K562 (cell line): ENCODE results near the gene GNB2. TPM values are rescaled to one million over a fixed set of nuclear protein-coding genes. Genes with fewer than 3 reads are reported as not detected.

ENCODE experiments used
- CREM ChIP-seq: IDR thresholded peaks from 2 replicates; pipeline ENCODE4 v1.6.1; 2014; ENCODE audit warnings: antibody characterized with exemption, low read depth
- GABPB1 ChIP-seq: sonication (generic); formaldehyde crosslinking; IDR thresholded peaks from 2 replicates; pipeline ENCODE4 v1.8.0; 2022; ENCODE audit warnings: mild to moderate bottlenecking, missing genetic modification reagents
- HNRNPLL ChIP-seq: fragments of 200-400 bp; formaldehyde crosslinking; IDR thresholded peaks from 2 replicates; pipeline ENCODE4 v1.6.1; 2017; ENCODE audit warnings: low read length, low read depth, mild to moderate bottlenecking; ENCODE audit not compliant: poor library complexity, severe bottlenecking
- ZNF41 ChIP-seq: fragments of 250-450 bp; sonication (Bioruptor Pico); conservative IDR thresholded peaks from 2 replicates; pipeline ENCODE4 v1.4.0; 2020; ENCODE audit warnings: mild to moderate bottlenecking
- ZNF431 ChIP-seq: sonication (generic); formaldehyde crosslinking; IDR thresholded peaks from 2 replicates; pipeline ENCODE4 v1.8.0; 2022; ENCODE audit warnings: mild to moderate bottlenecking, missing genetic modification reagents
- polyA plus RNA-seq, 8 experiments: library from polyadenylated mRNA; depleted of rRNA in 4 of 8; stranded (reverse) in 5 of 8; unstranded in 3 of 8; fragments of >200 nt; fragmentation: Nextera tagmentation in 2 of 8; fragmentation: Illumina TruSeq in 1 of 8; extraction: Ambion mirVana in 2 of 8; extraction: Trizol in 1 of 8; gene quantifications; 2 replicates each; pipeline versions ENCODE4 v1.2.1 to v1.2.3, GENCODE V29; 2011 to 2014; ENCODE audit warnings: inconsistent platforms in 1 of 8, missing spikeins in 1 of 8
- total RNA-seq, 7 experiments: library from RNA; depleted of rRNA in 6 of 7; stranded (reverse); fragments of >200 nt in 6 of 7; fragmentation: Illumina TruSeq in 2 of 7; extraction: Trizol in 2 of 7; gene quantifications; 2 replicates each; pipeline versions ENCODE4 v1.2.1 to v1.2.3, GENCODE V29; 2011 to 2021; ENCODE audit warnings: low replicate concordance in 1 of 7
- TF ChIP-seq, protein P1 (sequence below), 2 experiments: IDR thresholded peaks; 2 replicates each; pipeline ENCODE4 v1.6.1; 2012; ENCODE audit warnings: improper control_type of control experiment in 2 of 2, low read depth in 2 of 2, low read length in 2 of 2, borderline replicate concordance in 1 of 2
- TF ChIP-seq, protein P2 (sequence below): fragments of 450-650 bp; IDR thresholded peaks from 2 replicates; pipeline ENCODE4 v1.6.1; 2016; ENCODE audit warnings: mild to moderate bottlenecking
- TF ChIP-seq, protein P3 (sequence below): fragments of 200-600 bp; sonication (generic); IDR thresholded peaks from one replicate; pipeline ENCODE4 v1.6.1; 2012; ENCODE audit warnings: mild to moderate bottlenecking, low read depth, low read length, inconsistent platforms
- TF ChIP-seq, protein P4 (sequence below): sonication (generic); formaldehyde crosslinking; IDR thresholded peaks from 2 replicates; pipeline ENCODE4 v1.8.0; 2022; ENCODE audit warnings: missing genetic modification reagents, mild to moderate bottlenecking, moderate library complexity, borderline replicate concordance

The GNB2 gene
- total and polyA plus RNA-seq, 9 of the 15 experiments (the other 6 are each of a cell fraction or from before 2014, with no cell fraction given), result 0.65 to 320 (median 104) TPM

DNA sequence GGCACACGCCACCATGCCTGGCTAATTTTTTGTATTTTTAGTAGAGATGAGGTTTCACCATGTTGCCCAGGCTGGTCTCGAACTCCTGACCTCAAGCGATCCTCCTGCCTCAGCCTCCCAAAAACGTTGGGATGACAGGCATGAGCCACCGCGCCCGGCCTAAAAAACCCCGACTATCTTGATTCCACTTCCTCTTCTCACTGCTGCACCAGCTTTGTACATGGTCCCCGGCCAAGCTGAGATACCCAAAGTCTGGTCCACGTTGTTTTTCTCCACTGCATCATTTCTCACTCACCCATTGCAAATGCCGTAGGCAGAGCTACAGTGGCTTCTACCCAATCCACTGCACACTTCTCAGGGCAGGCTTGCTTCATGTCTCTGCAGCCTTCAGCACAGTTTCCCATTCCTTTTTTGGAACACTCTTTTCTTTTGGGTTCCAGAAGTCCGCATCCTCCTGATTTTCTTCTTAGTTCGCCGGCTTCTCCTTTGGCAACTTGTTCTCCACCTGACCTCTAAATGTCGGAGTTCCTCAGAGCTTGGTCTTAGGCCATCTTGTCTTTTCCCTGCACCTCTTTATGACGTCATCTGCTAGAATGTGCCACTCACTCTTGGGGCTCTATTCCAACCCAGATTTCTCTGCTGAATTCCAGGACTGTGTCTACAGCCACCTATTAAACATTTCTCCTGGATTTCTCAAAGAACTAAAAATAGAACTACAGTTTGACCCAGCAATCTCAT, 6.0 kb upstream of the GNB2 start (continued):
- TF ChIP-seq, protein P1, sequence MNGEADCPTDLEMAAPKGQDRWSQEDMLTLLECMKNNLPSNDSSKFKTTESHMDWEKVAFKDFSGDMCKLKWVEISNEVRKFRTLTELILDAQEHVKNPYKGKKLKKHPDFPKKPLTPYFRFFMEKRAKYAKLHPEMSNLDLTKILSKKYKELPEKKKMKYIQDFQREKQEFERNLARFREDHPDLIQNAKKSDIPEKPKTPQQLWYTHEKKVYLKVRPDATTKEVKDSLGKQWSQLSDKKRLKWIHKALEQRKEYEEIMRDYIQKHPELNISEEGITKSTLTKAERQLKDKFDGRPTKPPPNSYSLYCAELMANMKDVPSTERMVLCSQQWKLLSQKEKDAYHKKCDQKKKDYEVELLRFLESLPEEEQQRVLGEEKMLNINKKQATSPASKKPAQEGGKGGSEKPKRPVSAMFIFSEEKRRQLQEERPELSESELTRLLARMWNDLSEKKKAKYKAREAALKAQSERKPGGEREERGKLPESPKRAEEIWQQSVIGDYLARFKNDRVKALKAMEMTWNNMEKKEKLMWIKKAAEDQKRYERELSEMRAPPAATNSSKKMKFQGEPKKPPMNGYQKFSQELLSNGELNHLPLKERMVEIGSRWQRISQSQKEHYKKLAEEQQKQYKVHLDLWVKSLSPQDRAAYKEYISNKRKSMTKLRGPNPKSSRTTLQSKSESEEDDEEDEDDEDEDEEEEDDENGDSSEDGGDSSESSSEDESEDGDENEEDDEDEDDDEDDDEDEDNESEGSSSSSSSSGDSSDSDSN (IDR thresholded peaks at IDR 0.05; ENCODE audit: borderline replicate concordance in 1 of 2, low read depth in 2 of 2, low read length in 2 of 2), result no peak
- TF ChIP-seq, protein P2, sequence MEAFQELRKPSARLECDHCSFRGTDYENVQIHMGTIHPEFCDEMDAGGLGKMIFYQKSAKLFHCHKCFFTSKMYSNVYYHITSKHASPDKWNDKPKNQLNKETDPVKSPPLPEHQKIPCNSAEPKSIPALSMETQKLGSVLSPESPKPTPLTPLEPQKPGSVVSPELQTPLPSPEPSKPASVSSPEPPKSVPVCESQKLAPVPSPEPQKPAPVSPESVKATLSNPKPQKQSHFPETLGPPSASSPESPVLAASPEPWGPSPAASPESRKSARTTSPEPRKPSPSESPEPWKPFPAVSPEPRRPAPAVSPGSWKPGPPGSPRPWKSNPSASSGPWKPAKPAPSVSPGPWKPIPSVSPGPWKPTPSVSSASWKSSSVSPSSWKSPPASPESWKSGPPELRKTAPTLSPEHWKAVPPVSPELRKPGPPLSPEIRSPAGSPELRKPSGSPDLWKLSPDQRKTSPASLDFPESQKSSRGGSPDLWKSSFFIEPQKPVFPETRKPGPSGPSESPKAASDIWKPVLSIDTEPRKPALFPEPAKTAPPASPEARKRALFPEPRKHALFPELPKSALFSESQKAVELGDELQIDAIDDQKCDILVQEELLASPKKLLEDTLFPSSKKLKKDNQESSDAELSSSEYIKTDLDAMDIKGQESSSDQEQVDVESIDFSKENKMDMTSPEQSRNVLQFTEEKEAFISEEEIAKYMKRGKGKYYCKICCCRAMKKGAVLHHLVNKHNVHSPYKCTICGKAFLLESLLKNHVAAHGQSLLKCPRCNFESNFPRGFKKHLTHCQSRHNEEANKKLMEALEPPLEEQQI, result no peak
- TF ChIP-seq GABPB1 (CRISPR knock-in tag) (no peak), ZNF41 (CRISPR knock-in tag) (no peak), CREM (peak; percentile 54; the same call in 1 of the 2 replicates), ZNF431 (CRISPR knock-in tag) (no peak), HNRNPLL (no peak)
- TF ChIP-seq, protein P3, sequence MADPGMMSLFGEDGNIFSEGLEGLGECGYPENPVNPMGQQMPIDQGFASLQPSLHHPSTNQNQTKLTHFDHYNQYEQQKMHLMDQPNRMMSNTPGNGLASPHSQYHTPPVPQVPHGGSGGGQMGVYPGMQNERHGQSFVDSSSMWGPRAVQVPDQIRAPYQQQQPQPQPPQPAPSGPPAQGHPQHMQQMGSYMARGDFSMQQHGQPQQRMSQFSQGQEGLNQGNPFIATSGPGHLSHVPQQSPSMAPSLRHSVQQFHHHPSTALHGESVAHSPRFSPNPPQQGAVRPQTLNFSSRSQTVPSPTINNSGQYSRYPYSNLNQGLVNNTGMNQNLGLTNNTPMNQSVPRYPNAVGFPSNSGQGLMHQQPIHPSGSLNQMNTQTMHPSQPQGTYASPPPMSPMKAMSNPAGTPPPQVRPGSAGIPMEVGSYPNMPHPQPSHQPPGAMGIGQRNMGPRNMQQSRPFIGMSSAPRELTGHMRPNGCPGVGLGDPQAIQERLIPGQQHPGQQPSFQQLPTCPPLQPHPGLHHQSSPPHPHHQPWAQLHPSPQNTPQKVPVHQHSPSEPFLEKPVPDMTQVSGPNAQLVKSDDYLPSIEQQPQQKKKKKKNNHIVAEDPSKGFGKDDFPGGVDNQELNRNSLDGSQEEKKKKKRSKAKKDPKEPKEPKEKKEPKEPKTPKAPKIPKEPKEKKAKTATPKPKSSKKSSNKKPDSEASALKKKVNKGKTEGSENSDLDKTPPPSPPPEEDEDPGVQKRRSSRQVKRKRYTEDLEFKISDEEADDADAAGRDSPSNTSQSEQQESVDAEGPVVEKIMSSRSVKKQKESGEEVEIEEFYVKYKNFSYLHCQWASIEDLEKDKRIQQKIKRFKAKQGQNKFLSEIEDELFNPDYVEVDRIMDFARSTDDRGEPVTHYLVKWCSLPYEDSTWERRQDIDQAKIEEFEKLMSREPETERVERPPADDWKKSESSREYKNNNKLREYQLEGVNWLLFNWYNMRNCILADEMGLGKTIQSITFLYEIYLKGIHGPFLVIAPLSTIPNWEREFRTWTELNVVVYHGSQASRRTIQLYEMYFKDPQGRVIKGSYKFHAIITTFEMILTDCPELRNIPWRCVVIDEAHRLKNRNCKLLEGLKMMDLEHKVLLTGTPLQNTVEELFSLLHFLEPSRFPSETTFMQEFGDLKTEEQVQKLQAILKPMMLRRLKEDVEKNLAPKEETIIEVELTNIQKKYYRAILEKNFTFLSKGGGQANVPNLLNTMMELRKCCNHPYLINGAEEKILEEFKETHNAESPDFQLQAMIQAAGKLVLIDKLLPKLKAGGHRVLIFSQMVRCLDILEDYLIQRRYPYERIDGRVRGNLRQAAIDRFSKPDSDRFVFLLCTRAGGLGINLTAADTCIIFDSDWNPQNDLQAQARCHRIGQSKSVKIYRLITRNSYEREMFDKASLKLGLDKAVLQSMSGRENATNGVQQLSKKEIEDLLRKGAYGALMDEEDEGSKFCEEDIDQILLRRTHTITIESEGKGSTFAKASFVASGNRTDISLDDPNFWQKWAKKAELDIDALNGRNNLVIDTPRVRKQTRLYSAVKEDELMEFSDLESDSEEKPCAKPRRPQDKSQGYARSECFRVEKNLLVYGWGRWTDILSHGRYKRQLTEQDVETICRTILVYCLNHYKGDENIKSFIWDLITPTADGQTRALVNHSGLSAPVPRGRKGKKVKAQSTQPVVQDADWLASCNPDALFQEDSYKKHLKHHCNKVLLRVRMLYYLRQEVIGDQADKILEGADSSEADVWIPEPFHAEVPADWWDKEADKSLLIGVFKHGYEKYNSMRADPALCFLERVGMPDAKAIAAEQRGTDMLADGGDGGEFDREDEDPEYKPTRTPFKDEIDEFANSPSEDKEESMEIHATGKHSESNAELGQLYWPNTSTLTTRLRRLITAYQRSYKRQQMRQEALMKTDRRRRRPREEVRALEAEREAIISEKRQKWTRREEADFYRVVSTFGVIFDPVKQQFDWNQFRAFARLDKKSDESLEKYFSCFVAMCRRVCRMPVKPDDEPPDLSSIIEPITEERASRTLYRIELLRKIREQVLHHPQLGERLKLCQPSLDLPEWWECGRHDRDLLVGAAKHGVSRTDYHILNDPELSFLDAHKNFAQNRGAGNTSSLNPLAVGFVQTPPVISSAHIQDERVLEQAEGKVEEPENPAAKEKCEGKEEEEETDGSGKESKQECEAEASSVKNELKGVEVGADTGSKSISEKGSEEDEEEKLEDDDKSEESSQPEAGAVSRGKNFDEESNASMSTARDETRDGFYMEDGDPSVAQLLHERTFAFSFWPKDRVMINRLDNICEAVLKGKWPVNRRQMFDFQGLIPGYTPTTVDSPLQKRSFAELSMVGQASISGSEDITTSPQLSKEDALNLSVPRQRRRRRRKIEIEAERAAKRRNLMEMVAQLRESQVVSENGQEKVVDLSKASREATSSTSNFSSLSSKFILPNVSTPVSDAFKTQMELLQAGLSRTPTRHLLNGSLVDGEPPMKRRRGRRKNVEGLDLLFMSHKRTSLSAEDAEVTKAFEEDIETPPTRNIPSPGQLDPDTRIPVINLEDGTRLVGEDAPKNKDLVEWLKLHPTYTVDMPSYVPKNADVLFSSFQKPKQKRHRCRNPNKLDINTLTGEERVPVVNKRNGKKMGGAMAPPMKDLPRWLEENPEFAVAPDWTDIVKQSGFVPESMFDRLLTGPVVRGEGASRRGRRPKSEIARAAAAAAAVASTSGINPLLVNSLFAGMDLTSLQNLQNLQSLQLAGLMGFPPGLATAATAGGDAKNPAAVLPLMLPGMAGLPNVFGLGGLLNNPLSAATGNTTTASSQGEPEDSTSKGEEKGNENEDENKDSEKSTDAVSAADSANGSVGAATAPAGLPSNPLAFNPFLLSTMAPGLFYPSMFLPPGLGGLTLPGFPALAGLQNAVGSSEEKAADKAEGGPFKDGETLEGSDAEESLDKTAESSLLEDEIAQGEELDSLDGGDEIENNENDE, result no peak
- TF ChIP-seq, protein P4, sequence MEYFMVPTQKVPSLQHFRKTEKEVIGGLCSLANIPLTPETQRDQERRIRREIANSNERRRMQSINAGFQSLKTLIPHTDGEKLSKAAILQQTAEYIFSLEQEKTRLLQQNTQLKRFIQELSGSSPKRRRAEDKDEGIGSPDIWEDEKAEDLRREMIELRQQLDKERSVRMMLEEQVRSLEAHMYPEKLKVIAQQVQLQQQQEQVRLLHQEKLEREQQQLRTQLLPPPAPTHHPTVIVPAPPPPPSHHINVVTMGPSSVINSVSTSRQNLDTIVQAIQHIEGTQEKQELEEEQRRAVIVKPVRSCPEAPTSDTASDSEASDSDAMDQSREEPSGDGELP, result no peak
